ENCODE measurements around the gene GPR183. TPM values are rescaled to one million over a fixed set of nuclear protein-coding genes. Genes with fewer than 3 reads are reported as not detected.

The GPR183 gene
- total RNA-seq, 2 experiments from 2014 or later: 8.6 to 10.0 TPM

GRCh38 chr13:99330942-99331341 is 23.7 kb upstream of the GPR183 start:
- ChIA-PET POLR2A (interaction anchor here (1.1 to 2.2 kb wide), 4 partner anchors 9 to 25 kb away, joined by 3 to 7 read pairs (median 4); no protein-coding TSS in a partner anchor), CTCF (interaction anchor here (0.7 to 4.0 kb wide), 11 partner anchors 11 to 154 kb away, joined by 3 to 20 read pairs (median 3); no protein-coding TSS in a partner anchor)
- peaks cover 52% of the 10 kb centered on the region for H3K36me3 Mint-ChIP-seq (ENCODE audit: low read depth)
- H3K4me1 Mint-ChIP-seq (ENCODE audit: low read depth): peaks cover 66% of the 10 kb centered on the region
- TF ChIP-seq, protein P1, sequence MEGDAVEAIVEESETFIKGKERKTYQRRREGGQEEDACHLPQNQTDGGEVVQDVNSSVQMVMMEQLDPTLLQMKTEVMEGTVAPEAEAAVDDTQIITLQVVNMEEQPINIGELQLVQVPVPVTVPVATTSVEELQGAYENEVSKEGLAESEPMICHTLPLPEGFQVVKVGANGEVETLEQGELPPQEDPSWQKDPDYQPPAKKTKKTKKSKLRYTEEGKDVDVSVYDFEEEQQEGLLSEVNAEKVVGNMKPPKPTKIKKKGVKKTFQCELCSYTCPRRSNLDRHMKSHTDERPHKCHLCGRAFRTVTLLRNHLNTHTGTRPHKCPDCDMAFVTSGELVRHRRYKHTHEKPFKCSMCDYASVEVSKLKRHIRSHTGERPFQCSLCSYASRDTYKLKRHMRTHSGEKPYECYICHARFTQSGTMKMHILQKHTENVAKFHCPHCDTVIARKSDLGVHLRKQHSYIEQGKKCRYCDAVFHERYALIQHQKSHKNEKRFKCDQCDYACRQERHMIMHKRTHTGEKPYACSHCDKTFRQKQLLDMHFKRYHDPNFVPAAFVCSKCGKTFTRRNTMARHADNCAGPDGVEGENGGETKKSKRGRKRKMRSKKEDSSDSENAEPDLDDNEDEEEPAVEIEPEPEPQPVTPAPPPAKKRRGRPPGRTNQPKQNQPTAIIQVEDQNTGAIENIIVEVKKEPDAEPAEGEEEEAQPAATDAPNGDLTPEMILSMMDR (IDR thresholded peaks at IDR 0.05): no peak
- peaks cover 7% of the 10 kb centered on the region for H3K9me3 Mint-ChIP-seq
- intact Hi-C loops (cut with micrococcal nuclease): no loop called here
- no peak for ATAC-seq
- H3K27me3 Mint-ChIP-seq: no peaks in the 10 kb centered on the region
- H3K4me3 Mint-ChIP-seq: no peak overlapping the region
- no peak for DNase-seq
- no peak overlapping the region for H3K27ac Mint-ChIP-seq

DNA sequence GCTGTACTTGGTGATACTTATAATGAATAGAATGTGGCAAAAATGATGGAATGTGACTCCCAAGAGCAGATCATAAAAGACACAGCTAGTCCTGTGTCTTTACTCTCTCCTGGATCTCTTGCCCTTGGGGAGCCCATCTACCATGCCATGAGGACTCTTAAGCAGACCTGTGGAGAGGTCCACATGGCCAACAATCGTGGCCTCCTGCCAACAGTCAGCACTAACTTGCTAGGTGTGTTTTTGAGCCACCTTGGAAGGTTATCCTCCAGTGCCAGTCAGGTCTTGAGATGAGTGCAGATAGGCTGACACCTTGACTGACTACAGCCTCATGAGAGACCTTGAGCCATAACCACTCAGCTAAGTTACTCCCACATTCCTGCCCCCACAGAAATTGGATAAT is 22.3 kb upstream of the GPR183 start:
- Mint-ChIP-seq H3K9me3 (peaks cover 7% of the 10 kb centered on the region), H3K4me3 (no peak overlapping the region), H3K27ac (no peak overlapping the region), H3K36me3 (ENCODE audit: low read depth) (peaks cover 57% of the 10 kb centered on the region), H3K4me1 (ENCODE audit: low read depth) (peaks cover 70% of the 10 kb centered on the region), H3K27me3 (no peaks in the 10 kb centered on the region)
- ChIA-PET POLR2A (interaction anchor here (0.8 to 2.2 kb wide), 3 partner anchors 7 to 469 kb away, joined by 3 to 7 read pairs (median 4); no protein-coding TSS in a partner anchor), CTCF (interaction anchor here (1.5 to 4.0 kb wide), 4 partner anchors 23 to 107 kb away, joined by 5 to 20 read pairs (median 10); no protein-coding TSS in a partner anchor)
- intact Hi-C loops (cut with micrococcal nuclease): no loop called here
- no peak for ATAC-seq
- DNase-seq: no peak
- TF ChIP-seq, protein P1 (IDR thresholded peaks at IDR 0.05): no peak

DNA sequence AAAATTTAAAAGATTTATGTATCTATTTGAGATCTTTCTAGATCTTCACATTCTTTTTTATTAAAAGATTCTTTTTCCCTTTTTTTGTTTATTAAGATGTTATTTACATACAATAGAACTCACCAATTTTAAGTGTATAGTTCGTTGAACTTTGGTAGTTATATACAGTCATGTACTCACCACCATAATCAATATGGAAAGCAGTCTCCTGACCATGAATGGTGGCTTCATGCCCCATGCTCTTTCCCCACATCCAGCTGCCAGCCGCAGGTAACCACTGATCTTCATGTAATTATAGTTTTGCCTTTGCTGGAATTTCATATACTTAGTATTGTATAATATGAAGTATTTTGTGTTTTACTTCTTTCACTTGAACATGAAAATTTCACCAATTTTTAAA is 20.6 kb upstream of the GPR183 start:
- DNase-seq: no peak
- ATAC-seq: no peak
- H3K9me3 Mint-ChIP-seq: peaks cover 7% of the 10 kb centered on the region

DNA sequence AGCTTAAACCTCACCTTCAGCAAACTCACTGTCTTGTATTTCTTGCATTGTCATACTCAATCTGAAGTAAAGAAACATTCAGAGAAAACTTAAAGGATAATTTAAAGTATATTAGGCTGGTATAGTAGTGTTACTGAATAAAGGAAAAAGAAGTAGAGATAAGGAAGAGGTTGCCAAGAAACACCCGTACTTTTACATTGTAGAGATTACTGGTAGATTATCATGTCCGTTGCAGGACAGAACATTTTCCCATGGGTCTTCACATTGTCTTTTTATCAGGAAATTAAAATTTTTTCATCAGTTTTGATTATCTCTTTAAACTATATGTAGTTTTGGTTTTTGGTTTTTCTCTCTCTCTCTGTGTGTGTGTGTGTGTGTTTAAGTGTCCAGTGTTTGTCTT is 19.9 kb upstream of the GPR183 start:
- CTCF ChIA-PET: interaction anchor here (0.8 to 1.3 kb wide), 3 partner anchors 51 to 110 kb away, joined by 3 to 4 read pairs (median 3); no protein-coding TSS in a partner anchor

More for the DNA sequence above, 20.6 kb upstream of the GPR183 start:
- Mint-ChIP-seq H3K36me3 (ENCODE audit: low read depth) (peaks cover 62% of the 10 kb centered on the region), H3K4me3 (no peak overlapping the region), H3K27ac (no peak overlapping the region), H3K4me1 (ENCODE audit: low read depth) (peaks cover 76% of the 10 kb centered on the region), H3K27me3 (no peaks in the 10 kb centered on the region)
- intact Hi-C loops (cut with micrococcal nuclease): no loop called here
- POLR2A ChIA-PET: interaction anchor here (1.4 kb wide), 1 partner anchor 28 kb away, joined by 3 read pairs; no protein-coding TSS in a partner anchor
- TF ChIP-seq, protein P1 (IDR thresholded peaks at IDR 0.05): no peak
- CTCF ChIA-PET: interaction anchor here (0.8 to 2.8 kb wide), 5 partner anchors 51 to 110 kb away, joined by 3 to 10 read pairs (median 4); no protein-coding TSS in a partner anchor

More for the DNA sequence above, 19.9 kb upstream of the GPR183 start:
- DNase-seq: no peak
- Mint-ChIP-seq H3K27ac (no peak overlapping the region), H3K4me1 (ENCODE audit: low read depth) (peaks cover 76% of the 10 kb centered on the region), H3K4me3 (no peak overlapping the region), H3K27me3 (no peaks in the 10 kb centered on the region), H3K36me3 (ENCODE audit: low read depth) (peaks cover 58% of the 10 kb centered on the region), H3K9me3 (peaks cover 7% of the 10 kb centered on the region)
- intact Hi-C loops (cut with micrococcal nuclease): no loop called here
- no peak for ATAC-seq
- POLR2A ChIA-PET: interaction anchor here (0.6 to 1.4 kb wide), 2 partner anchors 29 to 273 kb away, joined by 3 read pairs; no protein-coding TSS in a partner anchor
- TF ChIP-seq, protein P1 (IDR thresholded peaks at IDR 0.05): no peak
